Esophagus squamous epithelium (tissue), 5 donors: ENCODE measurements around the gene NRXN3. TPM values are rescaled to one million over a fixed set of nuclear protein-coding genes. Genes with fewer than 3 reads are reported as not detected.

Source experiments
- DNase-seq: peaks from one replicate; lab custom pipeline; 2025; lab: John Stamatoyannopoulos, UW
- H3K27ac ChIP-seq, 4 donors: fragments of 200-600 bp; sonication (generic); one replicate each; pipeline ENCODE4 v1.5.1; 2016 to 2019; ENCODE audit warnings: mild to moderate bottlenecking in 1 of 4
- H3K27me3 ChIP-seq, 4 donors: fragments of 200-600 bp; sonication (generic); 1 replicate in 3 of 4; 2 replicates in 1 of 4; pipeline versions ENCODE4 v1.5.1 to v1.6.0; 2017 to 2021; ENCODE audit warnings: antibody characterized with exemption in 1 of 4
- H3K36me3 ChIP-seq, 3 donors: fragments of 200-600 bp; sonication (generic); one replicate each; pipeline ENCODE4 v1.5.1; 2016 to 2019
- H3K4me1 ChIP-seq, 3 donors: fragments of 200-600 bp; sonication (generic); one replicate each; pipeline ENCODE4 v1.5.1; 2017 to 2019
- H3K4me3 ChIP-seq, 4 donors: fragments of 200-600 bp; sonication (generic); 1 replicate in 3 of 4; 2 replicates in 1 of 4; pipeline ENCODE4 v1.5.1; 2016 to 2019; ENCODE audit warnings: mild to moderate bottlenecking in 2 of 4, moderate library complexity in 1 of 4
- H3K9me3 ChIP-seq, 3 donors: fragments of 200-600 bp; sonication (generic); one replicate each; pipeline ENCODE4 v1.5.1; 2016 to 2019
- POLR2A ChIP-seq, 4 donors: fragments of 450-650 bp; IDR thresholded peaks; one replicate each; pipeline ENCODE4 v1.6.1; 2017; ENCODE audit warnings: antibody characterized with exemption in 4 of 4, mild to moderate bottlenecking in 4 of 4, moderate library complexity in 3 of 4
- WGBS, 2 donors: methylation state at CpG; one replicate each; pipeline ENCODE4 v1.1.5; 2018; 5-methylcytosine and 5-hydroxymethylcytosine counted together
- intact Hi-C: fragments of 100-400 bp; cut with DNase I; formaldehyde crosslinking; loops from one replicate; pipeline ENCODE4 v1.15.0; 2022
- total RNA-seq, 4 donors: library from RNA; depleted of rRNA; stranded (reverse); fragments of >200 nt; gene quantifications; one replicate each; pipeline ENCODE4 v1.1.0, GENCODE V29; 2016
- TF ChIP-seq, protein P1 (sequence below), 6 experiments: fragments of 450-650 bp in 4 of 6; fragments of 200-600 bp in 2 of 6; sonication (generic) in 2 of 6; IDR thresholded peaks; one replicate each; pipeline ENCODE4 v1.5.1; 2016 to 2019; ENCODE audit warnings: antibody characterized with exemption in 6 of 6, mild to moderate bottlenecking in 4 of 6, moderate library complexity in 4 of 6
- donor health status: DM: yes; HTN: yes; CAD: no.

Gene NRXN3
- total RNA-seq, 4 donors from 2014 or later, result 0.30 to 15.8 (median 1.5) TPM

GRCh38 chr14:79265366-79265946, 1095.3 kb downstream of the NRXN3 start:
- WGBS, 2 donors, result 63% methylated on average over 4 of the region's 4 CpGs
- no peaks in the 10 kb centered on the region for H3K4me1 ChIP-seq
- H3K9me3 ChIP-seq, result no peaks in the 10 kb centered on the region
- no peak overlapping the region for H3K27ac ChIP-seq
- H3K27me3 ChIP-seq, result no peaks in the 10 kb centered on the region
- no peaks in the 10 kb centered on the region for H3K36me3 ChIP-seq
- TF ChIP-seq, protein P1, sequence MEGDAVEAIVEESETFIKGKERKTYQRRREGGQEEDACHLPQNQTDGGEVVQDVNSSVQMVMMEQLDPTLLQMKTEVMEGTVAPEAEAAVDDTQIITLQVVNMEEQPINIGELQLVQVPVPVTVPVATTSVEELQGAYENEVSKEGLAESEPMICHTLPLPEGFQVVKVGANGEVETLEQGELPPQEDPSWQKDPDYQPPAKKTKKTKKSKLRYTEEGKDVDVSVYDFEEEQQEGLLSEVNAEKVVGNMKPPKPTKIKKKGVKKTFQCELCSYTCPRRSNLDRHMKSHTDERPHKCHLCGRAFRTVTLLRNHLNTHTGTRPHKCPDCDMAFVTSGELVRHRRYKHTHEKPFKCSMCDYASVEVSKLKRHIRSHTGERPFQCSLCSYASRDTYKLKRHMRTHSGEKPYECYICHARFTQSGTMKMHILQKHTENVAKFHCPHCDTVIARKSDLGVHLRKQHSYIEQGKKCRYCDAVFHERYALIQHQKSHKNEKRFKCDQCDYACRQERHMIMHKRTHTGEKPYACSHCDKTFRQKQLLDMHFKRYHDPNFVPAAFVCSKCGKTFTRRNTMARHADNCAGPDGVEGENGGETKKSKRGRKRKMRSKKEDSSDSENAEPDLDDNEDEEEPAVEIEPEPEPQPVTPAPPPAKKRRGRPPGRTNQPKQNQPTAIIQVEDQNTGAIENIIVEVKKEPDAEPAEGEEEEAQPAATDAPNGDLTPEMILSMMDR (IDR thresholded peaks at IDR 0.05), result no peak
- no peak for TF ChIP-seq POLR2A (IDR thresholded peaks at IDR 0.05)
- DNase-seq, result no peak
- intact Hi-C loops, result no loop called here
- no peak overlapping the region for H3K4me3 ChIP-seq

DNA sequence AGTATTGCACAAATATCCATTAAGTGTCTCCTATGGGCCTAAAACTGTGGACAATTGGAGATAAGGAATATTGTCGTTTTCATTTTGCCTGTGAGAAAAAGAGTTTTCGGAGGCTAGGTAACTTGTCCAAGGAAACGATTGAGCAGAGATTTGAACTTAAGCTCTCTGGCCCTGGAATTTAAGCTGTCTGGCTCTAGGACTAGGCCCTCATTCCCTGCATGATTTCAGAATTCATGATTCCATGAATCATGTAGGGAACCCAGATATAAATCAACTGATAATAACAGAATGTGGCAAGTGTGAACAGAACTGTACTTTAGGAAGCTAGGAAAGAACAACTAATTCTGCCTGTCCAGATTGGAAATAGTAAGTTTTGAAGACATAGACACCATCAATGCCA, 1100.2 kb downstream of the NRXN3 start:
- Histone ChIP-seq H3K9me3 (no peaks in the 10 kb centered on the region), H3K27me3 (no peaks in the 10 kb centered on the region), H3K27ac (no peak overlapping the region), H3K4me1 (no peaks in the 10 kb centered on the region), H3K4me3 (no peak overlapping the region), H3K36me3 (no peaks in the 10 kb centered on the region)
- intact Hi-C loops, result no loop called here
- no peak for DNase-seq
- TF ChIP-seq, protein P1 (IDR thresholded peaks at IDR 0.05), result no peak
- no peak for TF ChIP-seq POLR2A (IDR thresholded peaks at IDR 0.05)
- WGBS, 2 donors, result 81 to 89% methylated on average over 3 of the region's 3 CpGs

- H3K4me1 ChIP-seq, result no peaks in the 10 kb centered on the region
- H3K4me3 ChIP-seq, result no peak overlapping the region
- no peaks in the 10 kb centered on the region for H3K9me3 ChIP-seq
- intact Hi-C loops, result no loop called here
- TF ChIP-seq POLR2A (IDR thresholded peaks at IDR 0.05), result no peak
- no peak for DNase-seq
- peaks cover 0 to 7% (median 0%) of the 10 kb centered on the region in 4 donors for H3K27me3 ChIP-seq
- H3K36me3 ChIP-seq, result no peaks in the 10 kb centered on the region
- no peak overlapping the region for H3K27ac ChIP-seq
Measured at GRCh38 chr14:79271122-79271521, 1100.9 kb downstream of the NRXN3 start.

- 44 to 71% methylated on average over 2 of the region's 2 CpGs for WGBS, 2 donors
- intact Hi-C loops, result no loop called here
Measured at GRCh38 chr14:79274641-79275291, 1104.6 kb downstream of the NRXN3 start.

DNA sequence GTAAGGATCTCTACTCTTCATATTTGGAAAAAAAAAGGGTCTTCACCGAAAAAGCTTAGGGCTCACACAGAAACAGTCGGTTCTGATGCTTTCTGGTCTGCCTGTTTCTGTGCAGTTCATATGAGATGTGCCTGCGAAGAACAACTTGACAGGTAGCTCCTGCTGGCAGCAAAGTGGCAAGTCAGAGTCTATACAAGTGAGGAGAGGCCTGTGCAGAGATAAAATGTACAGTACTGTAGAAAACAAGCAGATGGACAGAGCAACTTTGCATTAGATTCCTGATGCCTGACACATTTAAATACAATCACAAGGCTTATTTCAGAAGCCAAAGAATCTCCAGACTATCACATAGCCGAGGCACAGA, 1105.1 kb downstream of the NRXN3 start:
- no peak overlapping the region for H3K4me3 ChIP-seq
- no peak overlapping the region for H3K27ac ChIP-seq
- 72 to 76% methylated on average over 4 of the region's 4 CpGs for WGBS, 2 donors
- intact Hi-C loops, result no loop called here
- H3K4me1 ChIP-seq, result peaks cover 4 to 24% (median 9%) of the 10 kb centered on the region in 3 donors
- no peaks in the 10 kb centered on the region for H3K9me3 ChIP-seq
- no peak for DNase-seq
- peaks cover 0 to 42% (median 0%) of the 10 kb centered on the region in 4 donors for H3K27me3 ChIP-seq
- TF ChIP-seq, protein P1 (IDR thresholded peaks at IDR 0.05), result no peak
- no peaks in the 10 kb centered on the region for H3K36me3 ChIP-seq

More at GRCh38 chr14:79274641-79275291, 1104.6 kb downstream of the NRXN3 start:
- no peak for TF ChIP-seq POLR2A (IDR thresholded peaks at IDR 0.05)
- TF ChIP-seq, protein P1 (IDR thresholded peaks at IDR 0.05), result no peak
- no peak for DNase-seq
- H3K9me3 ChIP-seq, result no peaks in the 10 kb centered on the region
- peaks cover 4 to 19% (median 9%) of the 10 kb centered on the region in 3 donors for H3K4me1 ChIP-seq
- no peak overlapping the region for H3K27ac ChIP-seq
- H3K36me3 ChIP-seq, result no peaks in the 10 kb centered on the region
- peaks cover 0 to 37% (median 0%) of the 10 kb centered on the region in 4 donors for H3K27me3 ChIP-seq
- H3K4me3 ChIP-seq, result no peak overlapping the region
